Measurements from ENCODE around the gene CHD2.
"Not testable (repeated sequence)": the region's sequence is repeated elsewhere in the genome, so short reads cannot be mapped to it uniquely, and the experiment has no call there.

CHD2 gene

DNA sequence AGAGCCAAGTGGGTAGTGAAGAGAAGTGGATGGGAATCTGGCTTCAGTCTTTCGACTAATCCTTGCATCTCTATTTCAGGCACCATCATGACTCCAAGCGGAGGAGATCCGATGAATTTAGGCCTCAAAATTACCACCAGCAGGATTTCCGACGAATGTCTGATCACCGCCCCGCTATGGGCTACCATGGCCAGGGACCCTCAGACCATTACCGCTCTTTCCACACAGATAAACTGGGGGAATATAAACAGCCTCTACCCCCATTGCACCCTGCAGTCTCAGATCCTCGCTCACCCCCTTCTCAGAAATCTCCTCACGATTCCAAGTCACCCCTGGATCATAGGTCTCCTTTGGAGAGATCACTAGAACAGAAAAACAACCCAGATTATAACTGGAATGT, 124.2 kb downstream of the CHD2 start:
- DNase-seq: no peak

- no peak for DNase-seq
Measured at GRCh38 chr15:93024716-93025624, 124.8 kb downstream of the CHD2 start.

- no peak for DNase-seq
Measured at GRCh38 chr15:93025625-93025982, 125.5 kb downstream of the CHD2 start.

GRCh38 chr15:93026380-93026817, 126.3 kb downstream of the CHD2 start:
- no peak for DNase-seq

- no peak for DNase-seq
Measured at GRCh38 chr15:93027413-93027812, 127.3 kb downstream of the CHD2 start.

- DNase-seq: no peak
Measured at GRCh38 chr15:93028111-93028631, 128.0 kb downstream of the CHD2 start.

DNA sequence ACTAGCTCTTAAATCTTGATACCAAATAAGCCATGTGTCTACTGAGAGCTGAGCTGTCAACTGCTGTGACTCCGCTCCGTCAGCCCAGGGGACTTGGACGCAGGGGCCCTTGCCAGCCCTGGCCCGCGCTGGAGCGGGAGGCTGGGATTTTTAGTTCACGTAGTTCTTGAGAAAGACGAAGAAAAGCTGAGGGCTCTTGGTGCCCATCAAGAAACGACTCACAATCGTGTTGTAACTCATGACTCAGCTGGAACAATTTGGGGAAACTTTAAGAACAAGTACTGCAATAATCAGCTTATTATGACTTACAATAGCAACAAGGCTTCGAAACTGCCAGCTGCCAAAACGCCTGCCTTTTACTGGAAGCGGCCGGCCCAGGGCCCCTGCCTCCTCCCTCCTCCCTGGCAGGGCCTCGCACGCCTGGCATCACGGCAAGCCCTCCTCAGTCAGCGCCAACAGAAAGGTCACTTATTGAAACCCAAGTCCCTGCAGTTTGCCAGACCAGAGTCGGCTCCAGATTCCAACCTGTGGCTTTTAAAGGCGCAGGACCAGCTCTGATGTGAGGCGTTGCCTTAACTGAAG, 128.6 kb downstream of the CHD2 start:
- DNase-seq: no peak

- DNase-seq: no peak
Measured at GRCh38 chr15:93029214-93029835, 129.2 kb downstream of the CHD2 start.

DNA sequence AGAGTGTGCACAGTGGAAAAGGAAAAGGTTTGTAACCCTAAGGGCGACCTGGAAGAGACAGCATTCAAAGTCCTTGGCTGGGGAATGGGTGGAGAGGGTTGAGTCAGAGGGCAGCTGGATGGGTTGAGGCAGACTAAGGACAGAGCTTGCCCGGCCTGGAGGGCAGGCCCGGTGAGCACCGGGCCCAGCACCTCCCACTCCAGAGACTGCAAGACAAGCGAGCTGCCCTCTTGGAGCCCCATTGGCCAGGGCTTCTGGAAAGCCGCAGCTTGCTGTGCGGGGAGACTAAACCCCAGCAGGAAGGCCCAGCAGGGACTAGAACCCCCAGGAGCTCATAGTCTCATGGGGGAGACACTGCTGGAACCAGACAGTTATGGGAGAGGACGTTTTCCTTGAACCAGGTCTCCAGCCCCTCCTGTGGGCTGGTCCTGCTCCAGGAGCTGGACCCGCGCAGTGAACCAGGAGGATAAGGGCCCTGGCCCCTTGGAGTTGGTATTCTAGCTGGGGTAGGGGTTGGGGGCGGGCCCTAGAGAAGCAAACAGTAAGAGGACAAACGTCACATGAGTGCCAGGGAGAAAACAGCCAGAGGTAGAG, 129.8 kb downstream of the CHD2 start:
- DNase-seq: no peak

DNA sequence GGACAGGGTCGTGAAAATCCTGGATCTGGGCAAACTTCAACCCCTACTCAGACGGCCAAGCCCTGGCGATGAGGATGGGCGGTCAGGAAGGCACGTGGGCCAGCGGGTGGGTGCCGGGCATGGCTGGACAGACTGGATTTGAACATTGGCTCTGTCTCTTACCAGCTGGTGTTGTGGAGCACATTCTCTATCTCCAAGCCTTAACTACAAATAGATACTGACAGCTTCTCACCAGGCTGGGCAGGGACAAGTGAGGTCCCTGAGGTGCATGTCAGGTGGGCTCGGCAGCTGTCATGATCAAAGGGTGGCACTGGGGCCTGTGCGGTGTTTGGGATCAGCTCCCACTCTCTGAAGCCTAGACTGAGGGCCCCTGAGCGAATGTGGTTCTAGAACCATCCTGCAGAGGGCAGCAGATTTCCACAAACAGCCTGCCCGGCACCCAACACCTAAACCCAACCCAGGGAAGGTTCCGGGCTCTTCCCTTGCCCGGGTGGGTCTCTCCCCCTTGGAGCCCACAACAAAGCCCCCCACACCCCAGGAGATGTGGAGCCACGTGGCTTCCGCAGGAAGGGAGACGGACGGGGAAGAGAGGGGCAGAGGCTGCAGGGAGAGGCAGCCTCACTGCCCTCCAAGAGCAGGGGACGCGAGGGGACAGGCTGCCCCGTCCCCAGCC, 130.4 kb downstream of the CHD2 start:
- no peak for DNase-seq

DNA sequence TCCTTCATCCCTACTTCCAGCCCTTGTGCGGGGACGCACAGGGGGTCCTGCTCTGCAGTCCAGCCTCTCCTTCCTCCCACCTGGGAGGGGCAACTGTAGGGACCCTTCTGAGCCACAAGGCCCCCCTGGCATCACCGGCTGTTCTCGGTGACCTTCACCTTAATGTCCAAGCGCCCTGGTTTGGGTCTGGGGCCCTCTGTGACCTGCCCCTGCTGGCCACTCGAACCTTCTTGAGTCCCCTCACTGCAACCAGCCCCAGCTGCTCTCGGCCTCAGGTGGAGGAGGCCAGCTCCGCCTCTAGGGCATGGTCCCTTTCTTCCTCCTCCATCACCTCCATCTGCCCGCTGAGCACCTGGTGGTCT, 131.0 kb downstream of the CHD2 start:
- DNase-seq: no peak

DNA sequence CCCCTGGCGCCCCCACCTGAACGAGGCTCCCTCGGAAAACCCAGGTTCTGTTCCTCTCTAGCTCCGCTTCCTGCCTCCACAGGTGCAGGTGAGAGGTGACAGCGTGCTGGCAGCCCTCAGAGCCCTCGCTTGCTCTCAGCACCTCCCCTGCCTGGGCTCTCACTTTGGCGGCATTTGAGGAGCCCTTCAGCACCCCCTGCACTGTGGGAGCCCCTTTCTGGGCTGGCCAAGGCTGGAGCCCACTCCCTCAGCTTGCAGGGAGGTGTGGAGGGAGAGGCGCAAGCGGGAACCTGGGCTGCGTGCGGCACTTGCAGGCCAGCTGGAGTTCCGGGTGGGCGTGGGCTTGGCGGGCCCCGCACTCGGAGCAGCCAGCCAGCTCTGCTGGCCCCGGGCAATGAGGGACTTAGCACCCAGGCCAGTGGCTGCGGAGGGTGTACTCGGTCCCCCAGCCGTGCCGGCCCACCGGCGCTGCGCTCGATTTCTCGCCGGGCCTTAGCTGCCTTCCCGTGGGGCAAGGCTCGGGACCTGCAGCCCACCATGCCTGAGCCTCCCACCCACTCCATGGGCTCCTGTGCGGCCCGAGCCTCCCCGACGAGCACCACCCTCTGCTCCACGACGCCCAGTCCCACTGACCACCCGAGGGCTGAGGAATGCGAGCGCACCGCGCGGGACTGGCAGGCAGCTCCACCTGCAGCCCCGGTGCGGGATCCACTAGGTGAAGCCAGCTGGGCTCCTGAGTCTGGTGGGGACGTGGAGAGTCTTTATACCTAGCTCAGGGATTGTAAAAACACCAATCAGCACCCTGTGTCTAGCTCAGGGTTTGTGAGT, 131.6 kb downstream of the CHD2 start:
- DNase-seq: not testable (repeated sequence)

DNA sequence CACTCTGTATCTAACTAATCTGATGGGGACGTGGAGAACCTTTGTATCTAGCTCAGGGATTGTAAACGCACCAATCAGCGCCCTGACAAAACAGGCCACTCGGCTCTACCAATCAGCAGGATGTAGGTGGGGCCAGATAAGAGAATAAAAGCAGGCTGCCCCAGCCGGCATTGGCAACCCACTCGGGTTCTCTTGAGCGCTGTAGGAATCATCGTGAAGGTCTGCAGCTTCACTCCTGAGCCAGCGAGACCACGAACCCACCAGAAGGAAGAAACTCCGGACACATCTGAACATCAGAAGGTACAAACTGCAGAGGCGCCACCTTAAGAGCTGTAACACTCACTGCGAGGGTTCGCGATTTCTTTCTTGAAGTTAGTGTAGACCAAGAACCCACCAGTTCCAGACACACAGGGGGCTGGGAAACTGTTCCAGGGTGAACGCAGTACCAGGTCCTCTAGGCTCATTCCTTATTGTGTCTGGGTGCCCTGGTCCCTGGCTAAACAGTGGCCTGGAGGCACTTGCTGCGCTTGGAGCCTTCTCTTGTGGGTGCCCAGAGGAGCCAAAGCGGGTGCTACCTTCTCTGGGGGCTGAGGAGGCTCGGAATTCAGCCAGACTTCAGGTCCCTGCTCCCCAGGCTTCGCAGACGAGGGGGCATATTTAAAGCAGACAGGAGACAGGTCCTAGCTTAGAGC, 132.5 kb downstream of the CHD2 start:
- DNase-seq: not testable (repeated sequence)

GRCh38 chr15:93033434-93034045, 133.4 kb downstream of the CHD2 start:
- no peak for DNase-seq

DNA sequence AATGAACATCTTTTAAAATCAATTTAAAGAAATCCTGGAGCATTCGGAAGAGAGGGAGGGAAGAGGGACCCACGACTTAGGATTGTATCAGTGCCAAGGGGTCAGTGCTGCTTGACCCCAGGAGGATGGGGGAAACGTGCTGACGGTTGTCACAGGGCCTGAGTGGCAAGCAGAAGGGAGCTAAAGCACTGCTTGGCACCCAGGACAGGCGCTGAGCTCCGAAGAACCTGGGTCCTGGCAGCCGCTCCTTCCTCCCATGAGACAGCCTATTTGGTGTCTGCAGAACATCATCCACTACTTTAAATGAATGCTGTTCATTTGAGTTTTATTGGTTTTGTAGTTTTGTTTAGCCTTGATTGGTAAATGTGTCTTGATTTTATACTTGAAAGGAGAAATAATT, 134.4 kb downstream of the CHD2 start:
- no peak for DNase-seq

- no peak for DNase-seq
Measured at GRCh38 chr15:93035092-93035915, 135.2 kb downstream of the CHD2 start.

- no peak for DNase-seq
Measured at GRCh38 chr15:93035953-93036810, 136.1 kb downstream of the CHD2 start.

GRCh38 chr15:93036951-93037819, 137.1 kb downstream of the CHD2 start:
- DNase-seq: no peak

Data from NCI-H1105 (cell line).